Thyroid gland (tissue), 4 donors: ENCODE measurements around the gene ELF5.

Source experiments
- CTCF ChIP-seq, 6 experiments: fragments of 200-600 bp in 3 of 6; fragments of 450-650 bp in 3 of 6; sonication (generic) in 3 of 6; IDR thresholded peaks; one replicate each; pipeline ENCODE4 v1.5.1; 2016 to 2019; ENCODE audit warnings: antibody characterized with exemption in 6 of 6, mild to moderate bottlenecking in 2 of 6, inconsistent platforms in 1 of 6, moderate library complexity in 1 of 6
- POLR2A ChIP-seq, 2 donors: fragments of 450-650 bp; IDR thresholded peaks; one replicate each; pipeline ENCODE4 v1.6.1; 2017; ENCODE audit warnings: antibody characterized with exemption in 2 of 2, mild to moderate bottlenecking in 2 of 2, moderate library complexity in 1 of 2

DNA sequence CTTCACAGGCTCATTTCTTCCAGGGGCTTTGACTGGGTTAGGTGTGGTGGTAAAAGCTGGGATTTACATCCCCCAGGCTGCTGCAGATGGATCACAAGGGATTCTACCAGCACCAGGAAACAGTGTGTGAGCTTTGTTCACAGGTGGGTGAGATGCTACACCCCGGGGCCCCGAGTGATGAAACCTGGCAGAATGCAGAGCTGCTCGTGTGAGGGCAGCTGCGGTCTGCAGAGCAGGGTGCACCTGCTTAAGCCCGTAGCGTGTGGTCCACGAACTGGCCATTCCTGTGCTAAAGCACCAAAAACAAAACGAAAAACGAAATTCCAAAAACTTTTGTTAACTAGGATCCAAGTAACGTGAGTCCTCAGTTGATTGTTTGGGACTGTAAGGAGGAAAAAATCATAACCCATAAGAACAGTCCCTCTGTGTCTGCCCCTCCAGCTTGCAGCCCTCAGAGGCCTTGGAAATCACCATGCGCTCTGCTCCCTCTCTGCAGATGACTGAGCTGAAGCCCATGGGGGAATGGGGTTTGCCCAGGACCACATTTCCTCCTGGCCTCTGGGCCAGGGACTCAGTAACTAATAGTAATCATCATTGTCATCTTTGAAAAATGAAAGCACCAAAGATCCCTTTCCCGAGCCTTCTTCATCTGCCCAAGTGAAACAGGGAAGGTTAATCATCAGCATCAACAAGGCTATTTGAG lies 24.6 kb downstream of the ELF5 start:
- TF ChIP-seq CTCF (IDR thresholded peaks at IDR 0.05) = no peak
- TF ChIP-seq POLR2A (IDR thresholded peaks at IDR 0.05) = no peak
